Hematopoietic multipotent progenitor cell treated with erythropoietin and hydrocortisone succinate and interleukin-3 and kit ligand, for 15 days (in vitro differentiated cells): ENCODE results near the gene ARVCF.

Experiments used
- DNase-seq: peaks from one replicate; pipeline ENCODE4 v3.0.0-alpha.2; 2015; ENCODE audit warnings: low spot score

ARVCF gene

DNA sequence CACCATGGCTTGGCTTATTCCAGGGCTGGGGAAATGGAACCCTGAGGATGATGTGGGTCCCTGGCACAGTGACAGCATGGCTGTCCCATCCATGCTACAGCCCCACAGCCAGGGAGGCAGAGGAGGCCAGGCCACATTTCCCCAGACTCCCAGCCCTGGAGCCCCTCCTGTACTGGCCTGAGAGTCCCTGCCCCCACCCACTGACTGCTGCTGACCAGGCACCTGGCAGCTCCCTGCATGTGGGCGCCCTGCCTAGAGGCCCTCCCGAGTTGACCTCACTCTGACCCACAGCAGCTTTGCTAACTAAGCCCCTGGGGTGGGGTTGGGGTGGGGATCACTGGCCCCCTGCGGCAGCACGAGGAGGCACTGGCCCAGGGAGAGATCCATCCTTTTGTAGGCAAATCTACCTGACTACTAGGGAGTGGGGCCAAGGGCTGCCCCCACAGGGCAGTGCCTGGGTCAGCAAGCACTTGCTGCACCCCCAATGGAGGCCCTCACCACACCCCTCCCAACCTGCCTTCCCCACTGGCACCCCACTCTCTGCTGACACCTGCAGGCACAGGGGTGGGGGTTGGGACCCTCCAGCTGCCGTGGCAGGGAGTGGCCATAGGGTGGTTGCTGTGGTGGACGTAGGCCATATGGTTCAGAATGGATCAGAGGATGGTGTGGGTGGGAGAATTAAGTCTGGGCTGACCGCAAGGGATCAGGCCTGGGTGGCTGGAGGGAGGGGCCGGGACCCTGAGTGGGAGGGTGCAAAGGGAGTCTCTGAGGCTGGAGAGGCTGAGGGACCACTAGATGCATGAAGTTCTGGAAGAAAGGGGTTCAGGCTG is 17.4 kb downstream of the ARVCF start:
- DNase-seq: no peak

DNA sequence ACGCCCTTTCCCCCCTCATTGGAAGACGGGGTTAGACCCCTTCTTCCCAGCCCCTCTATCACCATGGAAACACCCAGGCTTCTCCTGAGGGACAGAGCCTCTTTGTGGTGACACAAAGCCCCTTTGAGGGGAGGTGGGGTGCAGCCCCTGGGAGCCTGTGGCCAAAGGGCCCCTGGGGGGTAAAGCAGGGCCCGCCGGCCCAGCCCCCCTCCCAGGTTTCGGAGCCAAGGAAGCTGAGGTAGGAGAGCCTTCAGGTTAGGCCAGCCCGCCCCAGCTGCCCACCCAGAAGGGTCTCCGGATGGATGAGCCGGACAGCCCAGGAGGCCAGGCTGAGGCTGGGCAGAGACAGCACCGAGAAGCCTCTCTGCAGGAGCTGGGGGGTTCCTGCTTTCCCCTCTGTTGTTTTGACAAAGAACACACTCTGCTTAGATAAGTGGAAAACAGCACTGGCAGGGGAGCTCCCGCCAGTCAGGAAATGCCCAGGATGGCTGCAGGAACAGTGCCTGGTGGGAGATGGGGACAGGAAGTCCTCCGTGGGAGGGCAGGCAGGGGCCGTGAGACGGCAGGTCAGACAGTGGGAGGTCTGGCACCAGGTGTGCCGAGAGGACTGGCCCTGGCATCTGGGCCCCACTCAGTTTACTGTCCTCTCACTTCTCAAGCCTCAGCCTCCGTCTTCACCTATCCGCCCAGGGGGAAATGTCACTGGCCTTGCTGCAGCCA is 18.2 kb downstream of the ARVCF start:
- DNase-seq: no peak

DNA sequence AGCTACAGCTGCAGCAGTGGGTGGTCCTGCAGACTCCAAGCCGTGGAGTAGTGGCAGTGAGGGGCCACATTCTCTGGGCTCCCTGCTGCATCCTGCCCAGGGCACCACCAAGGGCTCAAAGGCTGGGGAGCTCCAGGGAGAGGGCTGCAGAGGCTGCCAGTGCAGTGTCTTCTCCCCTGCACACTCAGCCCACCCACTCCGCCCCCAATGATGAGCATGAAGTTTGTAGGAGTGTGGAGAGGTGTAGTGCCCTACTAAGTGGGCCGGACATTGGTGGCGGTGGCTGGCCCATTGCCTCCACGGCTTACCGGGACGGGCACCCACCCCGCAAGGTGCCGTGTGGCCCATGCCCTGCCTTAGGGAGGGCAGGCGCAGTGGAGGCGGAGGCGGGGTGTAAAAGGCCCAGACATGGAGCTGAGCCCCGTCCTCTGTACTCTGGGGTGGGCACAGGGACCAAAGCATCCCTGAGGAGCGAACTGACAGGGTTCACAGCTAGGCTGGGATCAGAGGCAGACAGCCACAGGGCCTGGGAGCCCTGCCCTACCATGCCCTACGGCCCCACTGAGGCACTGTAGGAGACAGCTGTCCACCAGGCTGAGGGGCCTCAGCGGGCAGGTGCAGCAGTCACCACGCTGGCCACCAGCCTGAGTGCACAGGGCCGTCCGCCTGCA is 18.9 kb downstream of the ARVCF start:
- DNase-seq: no peak

DNA sequence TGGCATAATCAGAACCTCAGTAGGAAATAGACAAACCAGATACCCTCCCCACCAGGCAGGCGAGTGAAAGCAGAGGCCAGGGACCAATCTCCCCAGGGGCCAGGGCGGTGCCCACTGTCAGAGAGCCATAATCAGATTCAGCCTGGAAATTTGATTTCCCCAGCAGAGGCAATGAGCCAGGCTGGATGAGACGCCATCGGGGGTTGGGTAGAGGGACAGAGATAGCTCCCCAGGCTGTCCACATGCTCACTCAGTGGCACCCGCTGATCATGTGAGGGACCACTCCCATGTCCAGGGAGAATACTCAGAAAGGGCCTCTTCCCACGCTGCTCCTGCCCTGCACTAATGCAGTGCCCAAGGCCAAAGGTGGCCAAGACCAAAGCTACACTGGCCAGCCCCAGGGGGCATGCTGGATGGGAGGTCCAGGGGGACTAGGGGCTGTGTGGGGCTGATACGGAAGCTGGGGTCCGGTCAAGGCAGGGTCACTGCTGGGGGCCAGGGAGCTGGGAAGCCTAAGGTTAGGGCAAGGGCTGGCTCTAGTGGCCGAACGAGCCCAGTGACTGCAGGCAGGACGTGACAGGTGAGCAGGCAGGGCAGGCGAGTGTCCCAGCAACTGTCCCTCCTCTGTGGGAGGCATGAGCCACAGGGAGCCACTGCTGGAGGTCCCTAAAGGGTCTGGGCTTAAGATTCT is 19.8 kb downstream of the ARVCF start:
- DNase-seq: no peak

DNA sequence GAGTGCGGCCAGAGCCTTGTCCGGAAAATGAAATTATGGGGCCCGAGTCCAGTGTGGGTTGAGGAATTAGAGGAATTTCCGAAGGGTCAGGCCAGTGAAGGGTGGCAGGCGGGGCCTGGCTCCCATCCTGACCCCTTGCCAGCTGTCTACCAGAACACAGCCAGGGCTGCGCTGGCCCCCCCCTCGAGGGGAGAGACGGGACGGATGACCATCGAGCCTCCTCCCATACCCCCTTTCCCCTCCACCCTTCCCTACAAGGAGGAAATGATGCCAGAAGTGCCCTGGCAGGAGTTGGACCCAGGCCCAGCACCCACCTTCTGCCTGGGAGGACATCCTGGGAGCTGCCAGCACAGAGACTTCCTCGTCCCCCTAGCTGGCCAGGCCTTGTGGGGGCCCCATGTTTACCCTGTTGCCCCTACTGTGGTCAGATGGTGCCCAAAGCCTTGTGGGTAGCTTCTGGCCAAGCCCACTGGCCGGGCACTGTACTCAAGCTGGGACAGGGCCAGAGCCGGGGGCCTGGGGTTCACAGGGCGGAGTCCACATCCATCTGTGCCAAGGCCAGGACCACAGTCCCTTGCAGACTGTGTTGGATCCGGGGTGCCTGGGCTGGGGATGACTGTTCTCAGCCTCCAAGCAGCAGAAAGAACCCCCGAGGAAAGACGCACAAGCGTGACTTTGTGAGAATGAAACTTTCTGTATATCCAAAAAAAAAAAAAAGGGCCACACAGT is 20.8 kb downstream of the ARVCF start:
- DNase-seq: no peak

DNA sequence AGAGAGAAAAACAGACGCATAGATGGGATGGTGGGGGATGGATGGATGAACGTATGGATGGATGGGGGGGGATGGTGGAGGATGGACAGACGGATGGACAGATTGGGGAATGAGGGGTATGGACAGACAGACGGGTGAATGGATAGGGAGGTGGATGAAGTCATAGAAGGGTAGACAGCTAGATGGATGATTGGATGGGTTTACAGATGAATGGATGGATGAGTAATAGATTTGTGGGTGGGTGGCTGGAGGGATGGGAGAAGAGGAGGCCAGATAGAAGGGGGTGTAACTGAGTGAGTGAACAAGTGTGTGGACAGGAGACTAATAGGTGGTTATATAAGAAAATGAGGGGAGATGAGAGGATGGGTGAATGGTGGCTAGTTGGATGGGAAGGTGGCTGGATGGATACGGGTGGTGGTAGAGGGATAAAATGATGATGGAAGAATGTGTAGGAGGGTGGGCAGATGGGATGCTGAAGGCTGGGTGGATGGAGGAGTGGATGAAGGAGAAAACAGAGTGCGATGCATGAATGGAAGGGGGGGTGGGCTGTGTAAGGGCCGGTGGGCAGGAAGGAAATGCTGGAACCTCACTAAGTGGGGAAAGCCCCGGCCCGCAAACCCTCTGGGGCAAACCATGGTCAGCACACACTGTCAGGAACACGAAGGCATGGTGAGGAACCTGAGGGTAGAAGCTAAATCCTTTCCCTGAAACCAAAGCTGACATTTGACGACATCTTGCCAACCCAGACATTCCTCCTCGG is 21.6 kb downstream of the ARVCF start:
- no peak for DNase-seq

DNA sequence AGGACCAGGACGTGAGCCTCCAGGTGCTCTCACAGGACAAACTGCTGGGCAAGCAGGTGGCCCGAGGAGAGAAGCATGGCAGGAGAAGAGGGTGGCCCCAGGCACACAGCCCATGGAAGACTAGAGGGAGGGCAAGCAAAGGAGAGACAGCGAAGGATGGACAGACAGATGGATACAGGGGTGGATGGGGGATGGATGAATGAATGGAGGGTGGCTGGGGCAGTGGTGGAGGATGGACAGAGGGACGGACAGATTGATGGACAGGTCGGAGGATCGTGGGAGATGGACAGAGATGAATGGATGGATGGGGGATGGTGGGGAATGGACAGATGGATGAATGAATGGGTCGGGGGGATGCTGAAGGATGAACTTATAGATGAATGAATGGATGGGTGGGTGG is 22.7 kb downstream of the ARVCF start:
- DNase-seq: no peak

DNA sequence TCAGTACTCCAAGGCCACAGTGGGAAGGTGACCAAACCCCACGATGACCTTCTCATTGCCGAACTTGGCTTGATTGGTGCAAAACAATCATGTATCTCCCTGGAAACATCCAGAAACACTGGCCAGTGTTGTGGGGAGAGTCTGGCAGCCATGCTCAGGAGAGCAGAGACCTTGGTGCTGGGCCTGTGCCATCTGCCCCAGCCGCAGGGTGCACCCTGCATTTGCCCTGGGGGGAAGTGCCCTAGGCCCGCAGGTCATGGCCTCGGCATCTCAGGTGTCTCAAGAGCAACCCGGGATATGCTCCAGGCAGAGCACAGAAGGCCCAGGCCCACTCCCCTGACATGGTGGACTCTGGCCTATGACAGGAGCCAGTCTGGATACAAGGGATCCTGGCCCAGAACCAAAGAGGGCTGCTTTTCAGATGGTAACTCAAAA is 23.7 kb downstream of the ARVCF start:
- no peak for DNase-seq

DNA sequence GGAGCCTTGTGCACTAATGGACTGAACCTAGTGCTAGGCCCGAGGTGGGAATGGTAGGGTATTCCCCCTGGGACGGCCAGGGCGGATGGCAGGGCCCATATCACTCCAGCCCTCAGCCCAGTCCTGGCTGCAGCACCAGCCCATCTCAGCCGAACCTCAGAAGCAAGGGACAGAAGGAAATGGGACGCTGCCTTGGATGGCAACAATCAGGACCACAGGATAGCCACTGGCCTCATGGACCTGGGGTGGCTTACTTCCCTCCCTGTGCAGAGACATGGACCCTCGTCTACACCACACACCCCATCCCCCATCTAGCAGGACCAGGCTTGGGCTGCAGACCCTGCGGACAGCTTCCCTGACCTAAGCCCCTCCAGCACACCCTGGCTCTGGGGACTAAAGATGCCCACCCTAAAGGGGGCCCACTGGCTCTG is 24.1 kb downstream of the ARVCF start:
- DNase-seq: no peak

DNA sequence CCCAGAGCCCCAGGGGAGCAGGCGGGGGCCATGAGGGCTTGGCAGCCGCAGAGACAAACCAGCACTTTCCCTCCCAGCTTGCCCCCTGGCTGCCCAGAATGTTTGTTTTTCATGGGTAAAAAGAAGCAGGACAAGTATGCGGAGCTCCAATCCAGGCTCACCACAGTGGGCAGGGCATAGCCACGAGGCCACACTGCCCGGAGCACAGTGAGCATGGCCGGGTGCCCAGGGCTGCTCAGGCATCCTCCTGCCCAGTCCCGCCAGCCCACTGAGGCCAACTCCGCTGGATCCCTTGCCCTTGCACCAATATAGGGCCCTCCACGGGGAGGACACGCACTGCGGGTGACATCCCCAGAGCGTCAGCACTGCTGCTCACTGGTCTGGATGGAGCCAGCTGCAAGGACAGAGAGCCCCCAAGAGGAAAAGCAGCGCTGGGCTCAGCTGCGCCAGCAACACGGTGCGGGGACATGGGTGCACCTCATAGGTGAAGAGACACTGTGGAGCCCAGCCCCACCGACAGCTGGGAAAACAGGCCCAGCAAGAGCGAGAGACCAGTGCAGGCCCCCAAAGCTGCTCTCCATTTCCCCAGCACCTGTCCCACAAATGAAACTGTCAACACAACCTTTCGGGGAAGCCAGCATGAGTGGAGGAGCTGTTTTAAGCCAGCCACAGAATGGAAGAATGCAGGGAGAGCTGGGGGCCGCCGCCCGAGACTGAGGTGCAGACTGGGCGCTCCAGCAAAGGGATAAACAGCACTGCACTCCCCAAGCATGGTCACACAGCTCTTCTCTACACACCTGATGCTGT is 24.8 kb downstream of the ARVCF start:
- DNase-seq: no peak

DNA sequence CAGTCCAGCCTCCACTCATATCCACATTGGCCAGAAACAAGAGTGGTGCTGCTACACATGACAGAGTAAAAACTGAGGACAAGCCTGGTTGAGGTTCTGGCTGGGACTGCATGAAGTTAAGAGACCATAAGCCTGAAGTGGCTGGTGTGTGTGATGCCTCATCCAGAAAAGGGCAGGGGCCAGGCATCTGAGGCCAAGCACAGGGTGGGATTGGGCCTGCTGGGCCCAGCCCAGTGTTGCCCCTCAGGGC is 25.3 kb downstream of the ARVCF start:
- no peak for DNase-seq

DNA sequence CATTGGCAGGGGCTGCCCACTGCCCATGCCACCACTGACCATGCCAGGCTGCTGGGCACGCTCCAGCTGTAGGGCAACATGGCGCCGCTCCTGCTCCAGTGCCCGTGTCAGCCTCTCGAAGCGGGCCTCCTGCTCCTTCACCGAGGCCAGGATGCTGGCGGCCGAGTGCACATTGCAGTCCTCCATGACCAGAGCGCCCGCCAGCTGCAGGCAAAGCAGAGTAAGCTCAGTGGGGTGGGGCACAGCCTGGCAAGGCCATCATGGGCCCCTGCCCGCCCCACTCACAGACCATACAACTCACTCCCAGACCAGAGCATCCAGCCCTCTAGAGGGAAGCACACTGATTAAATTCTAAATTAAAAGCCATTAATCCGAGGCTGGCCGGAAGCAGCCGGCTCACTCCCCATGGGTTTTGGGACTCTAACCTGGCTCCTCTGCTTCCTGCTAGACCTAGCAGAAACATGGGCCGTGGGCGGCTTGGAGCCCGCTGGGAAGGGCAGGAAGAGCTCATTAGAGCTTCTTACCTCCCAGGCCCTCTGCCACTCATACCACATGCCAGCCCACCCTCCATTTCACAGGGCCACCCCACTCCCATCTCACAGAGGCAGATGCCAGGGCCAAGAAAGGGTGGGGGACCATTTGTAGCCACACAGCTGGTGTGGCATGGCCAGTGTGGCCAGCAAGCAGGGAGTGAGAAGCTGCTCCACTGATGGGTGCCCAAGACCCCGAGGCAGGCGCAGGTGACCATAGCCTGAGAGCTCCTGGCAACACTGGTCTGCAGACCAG is 25.8 kb downstream of the ARVCF start:
- no peak for DNase-seq

DNA sequence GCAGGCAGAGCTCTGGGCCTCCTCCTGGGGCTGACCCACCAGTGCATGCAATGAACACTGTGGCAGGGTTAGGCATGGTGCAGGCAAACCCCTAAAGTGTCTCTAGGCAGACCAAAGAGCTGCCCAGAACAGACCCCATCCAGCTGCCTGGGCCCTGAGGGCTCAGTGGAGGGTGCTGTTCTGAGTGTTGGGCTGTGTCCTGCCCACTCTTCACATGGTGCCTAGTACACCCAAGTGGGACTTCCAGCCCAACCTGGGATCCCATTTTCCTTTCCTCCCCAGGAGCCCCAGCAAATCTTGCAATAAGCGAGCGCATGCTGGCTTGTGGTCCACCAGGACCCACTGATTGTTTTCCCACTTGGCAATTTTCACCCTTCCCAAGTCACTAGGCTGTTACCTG is 26.4 kb downstream of the ARVCF start:
- DNase-seq: no peak

DNA sequence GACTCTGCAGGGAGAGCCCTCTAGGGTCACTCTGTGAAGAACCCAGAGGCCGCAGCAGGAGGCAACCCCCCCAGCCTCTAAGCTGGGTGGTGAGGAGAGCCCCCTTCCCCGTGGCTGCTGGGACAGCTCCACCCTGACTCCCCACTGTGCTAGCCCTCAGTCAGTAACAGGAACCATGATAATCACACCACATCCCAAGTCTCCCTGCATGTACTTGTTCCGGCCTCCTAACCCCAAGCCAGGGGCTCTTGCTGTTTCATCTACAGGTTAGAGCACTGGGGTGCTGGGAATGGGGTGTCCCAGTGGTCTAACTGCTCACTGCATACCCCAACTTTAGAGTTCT is 26.9 kb downstream of the ARVCF start:
- DNase-seq: no peak

DNA sequence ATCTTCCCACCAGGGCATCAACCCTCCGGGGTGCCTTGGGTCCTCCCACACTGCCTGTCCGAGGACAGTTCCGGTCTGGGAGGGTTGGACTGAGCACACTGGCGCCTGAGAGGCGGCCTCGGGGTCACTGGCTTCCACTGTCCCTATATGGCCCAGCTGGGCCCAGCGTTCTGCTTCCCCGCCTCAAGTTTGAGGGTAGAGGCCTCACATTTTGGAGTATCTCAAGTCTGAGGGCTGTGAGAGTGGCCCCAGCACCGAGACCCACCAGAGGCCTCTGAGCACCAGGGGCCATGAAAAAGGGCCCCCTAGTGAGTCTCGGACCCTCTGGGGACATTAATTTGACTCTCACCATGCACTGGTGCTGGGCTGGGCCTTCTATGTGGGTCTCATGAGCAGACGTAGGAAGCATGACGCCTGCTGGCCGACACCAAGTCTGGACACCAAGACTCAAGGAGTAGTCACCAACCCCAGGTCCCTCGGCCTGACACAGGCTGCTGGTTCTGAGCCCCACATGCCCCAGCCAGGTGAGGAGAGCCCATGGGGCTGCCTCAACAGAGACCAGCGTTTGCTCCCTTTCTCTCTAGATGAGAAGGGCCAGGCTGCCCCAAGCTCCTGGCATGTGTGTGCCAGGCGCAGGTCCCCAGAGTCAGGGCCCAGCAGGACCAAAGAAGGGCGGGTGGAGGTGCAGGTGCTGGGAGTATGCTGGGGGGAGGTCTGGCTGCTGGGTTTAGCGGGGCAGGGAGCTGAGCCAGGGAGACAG is 27.5 kb downstream of the ARVCF start:
- no peak for DNase-seq

DNA sequence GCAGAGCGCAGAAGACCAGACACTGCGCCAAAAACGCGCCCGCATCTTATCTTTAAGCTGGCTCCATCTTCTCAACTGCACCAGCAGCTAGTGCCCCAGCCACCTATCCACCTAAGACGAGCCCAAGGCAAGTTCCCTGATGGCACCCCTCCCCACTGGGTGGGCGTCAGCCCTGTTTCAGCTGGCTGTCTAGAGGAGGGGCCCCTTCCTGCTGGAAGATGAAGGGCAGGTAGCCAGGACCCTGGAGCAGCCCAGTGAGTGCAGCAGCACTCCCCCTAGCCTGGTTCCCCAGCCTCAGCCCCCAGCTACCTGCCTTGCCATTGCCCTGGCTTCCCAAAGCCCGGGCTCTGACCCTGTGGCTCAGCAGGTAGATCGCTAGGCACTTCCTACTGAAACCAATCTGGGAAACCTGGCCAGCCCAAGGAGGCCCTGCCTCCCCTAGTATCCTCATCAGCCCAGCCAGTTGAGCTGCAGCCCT is 28.3 kb downstream of the ARVCF start:
- no peak for DNase-seq

DNA sequence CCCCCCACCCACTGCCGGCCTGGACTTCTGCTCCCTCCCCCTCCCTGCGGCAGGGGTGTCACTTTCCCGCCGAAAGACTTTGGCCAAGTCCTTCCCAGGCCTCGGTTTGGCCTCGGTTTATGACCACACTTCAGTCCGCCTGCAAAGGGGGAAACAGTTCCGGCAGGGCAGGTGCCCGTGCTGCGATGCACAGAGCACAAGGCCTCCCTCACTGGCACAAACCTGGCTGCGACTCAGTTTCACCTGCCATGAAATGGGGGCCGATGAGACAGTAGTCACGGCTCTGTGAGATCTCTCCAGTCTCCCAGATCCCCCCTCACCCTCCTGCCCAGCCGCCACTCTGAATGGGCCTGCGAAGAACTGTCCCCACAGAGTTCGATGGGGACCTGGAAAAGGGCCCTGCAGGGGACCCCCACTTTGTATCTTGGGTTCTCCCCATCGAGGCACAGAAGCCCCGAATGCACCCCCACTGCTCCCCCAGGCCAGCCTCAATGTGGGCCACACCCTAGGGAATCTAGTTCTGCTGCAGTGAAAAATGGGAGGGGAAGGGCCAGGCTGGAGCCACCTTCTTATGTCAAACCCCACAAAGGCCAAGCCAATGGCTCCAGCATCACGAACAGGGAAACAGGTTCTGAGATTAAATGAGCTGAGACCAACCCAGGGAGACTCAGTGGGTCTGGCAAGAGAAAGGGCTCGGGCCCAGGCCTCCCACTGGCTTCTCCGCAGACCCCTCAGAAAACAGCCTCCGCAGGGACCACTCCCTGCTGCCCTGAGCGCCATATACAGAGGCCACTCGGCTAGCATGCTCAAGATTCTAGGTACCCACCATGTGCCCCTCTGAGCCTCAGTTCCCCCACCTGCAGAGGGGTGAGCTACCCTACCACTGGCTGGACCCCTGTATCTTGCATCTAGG is 29.0 kb downstream of the ARVCF start:
- no peak for DNase-seq
